ENCODE data around the gene ZFR.

- no peak for TF ChIP-seq CTCF (IDR thresholded peaks at IDR 0.05; ENCODE audit: insufficient read depth, low read length, poor library complexity, severe bottlenecking)
- no peak for TF ChIP-seq EZH2phosphoT487 (conservative IDR thresholded peaks at IDR 0.05; ENCODE audit: low read length)
These were observed 131.8 kb downstream of the ZFR start, which contains the start of gene MTMR12 for GRCh38 chr5:32312595-32313332.
